ENCODE measurements around the gene SMYD2. TPM values are rescaled to one million over a fixed set of nuclear protein-coding genes. Genes with fewer than 3 reads are reported as not detected.

SMYD2 gene
- total and polyA plus RNA-seq, 10 of the 15 experiments (the other 5 are each of a cell fraction or from before 2014, with no cell fraction given) = 8.3 to 55.7 (median 26.4) TPM

DNA sequence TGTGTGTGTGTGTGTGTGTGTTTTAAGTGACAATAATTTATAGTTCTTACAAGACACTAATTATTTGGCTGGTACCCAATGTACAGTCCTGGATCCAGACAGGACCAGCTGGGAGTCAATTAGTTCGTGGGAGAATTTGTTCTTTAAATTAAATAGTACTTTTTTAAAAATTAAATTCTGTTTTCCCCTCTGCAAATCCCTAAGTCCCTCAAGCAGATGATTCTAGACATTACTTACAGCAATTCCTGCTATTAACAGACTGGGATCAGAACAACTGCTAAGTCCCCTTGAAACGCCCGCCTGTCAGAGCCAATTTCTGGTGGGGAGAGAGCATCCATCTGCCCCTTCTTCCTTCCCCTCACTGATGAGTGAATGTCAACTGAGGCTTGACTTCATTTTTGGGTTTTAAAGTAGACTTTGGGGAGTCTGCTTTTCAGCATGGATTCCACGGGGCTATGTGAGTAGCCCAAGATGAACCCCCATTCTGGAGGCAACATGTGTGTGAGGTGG, 83.9 kb downstream of the SMYD2 start:
- RAD21 ChIA-PET (ENCODE audit: unreplicated experiment) = no interaction called here
- CTCF ChIA-PET = no interaction called here
- Histone ChIP-seq H3K27me3 (replicated peaks in 1 of 2; ENCODE audit: control insufficient read depth in 2 of 2, insufficient read depth in 2 of 2, low read length in 1 of 2) (no peaks in the 10 kb centered on the region; a peak in 1 of 4 replicates), H3K36me3 (ENCODE audit: control insufficient read depth in 2 of 2, insufficient read depth in 2 of 2, low read length in 1 of 2) (no peaks in the 10 kb centered on the region), H3K9ac (ENCODE audit: control insufficient read depth, insufficient read depth, low read length) (no peak overlapping the region), H3K79me2 (ENCODE audit: control insufficient read depth, insufficient read depth, low read length) (no peaks in the 10 kb centered on the region), H3K9me3 (replicated peaks; ENCODE audit: control insufficient read depth, insufficient read depth, low read length) (no peaks in the 10 kb centered on the region; the same call in 2 of the 3 replicates), H3K4me1 (ENCODE audit: control insufficient read depth, insufficient read depth, low read length) (no peaks in the 10 kb centered on the region), H3K4me3 (no peak overlapping the region), H3K27ac (ENCODE audit: control insufficient read depth, insufficient read depth) (no peak overlapping the region), H2AFZ (ENCODE audit: control insufficient read depth, low read depth, low read length) (no peak overlapping the region), H3K4me2 (ENCODE audit: control insufficient read depth, insufficient read depth) (no peak overlapping the region), H4K20me1 (ENCODE audit: control insufficient read depth, insufficient read depth) (no peaks in the 10 kb centered on the region)
- FAIRE-seq = no peak
- SMC1A ChIA-PET (ENCODE audit: uncharacterized antibody, unreplicated experiment) = no interaction called here
- no peak for DNase-seq (ENCODE audit: low read depth, low spot score)
- ATAC-seq = no peak
- POLR2A ChIA-PET = no interaction called here
- intact Hi-C loops (cut with micrococcal nuclease; ENCODE audit: unreplicated experiment) (no loop called here), in situ Hi-C loops (cut with MboI) (no loop called here)
- TF ChIP-seq, protein P1, sequence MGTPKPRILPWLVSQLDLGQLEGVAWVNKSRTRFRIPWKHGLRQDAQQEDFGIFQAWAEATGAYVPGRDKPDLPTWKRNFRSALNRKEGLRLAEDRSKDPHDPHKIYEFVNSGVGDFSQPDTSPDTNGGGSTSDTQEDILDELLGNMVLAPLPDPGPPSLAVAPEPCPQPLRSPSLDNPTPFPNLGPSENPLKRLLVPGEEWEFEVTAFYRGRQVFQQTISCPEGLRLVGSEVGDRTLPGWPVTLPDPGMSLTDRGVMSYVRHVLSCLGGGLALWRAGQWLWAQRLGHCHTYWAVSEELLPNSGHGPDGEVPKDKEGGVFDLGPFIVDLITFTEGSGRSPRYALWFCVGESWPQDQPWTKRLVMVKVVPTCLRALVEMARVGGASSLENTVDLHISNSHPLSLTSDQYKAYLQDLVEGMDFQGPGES (IDR thresholded peaks at IDR 0.05) = no peak
- 0% methylated on average over 4 of the region's 4 CpGs for WGBS (ENCODE audit: insufficient coverage, insufficient replicate concordance, low lambda C conversion rate, missing lambda C conversion rate)
- BruUV-seq (replicated peaks) = no TSS peak

DNA sequence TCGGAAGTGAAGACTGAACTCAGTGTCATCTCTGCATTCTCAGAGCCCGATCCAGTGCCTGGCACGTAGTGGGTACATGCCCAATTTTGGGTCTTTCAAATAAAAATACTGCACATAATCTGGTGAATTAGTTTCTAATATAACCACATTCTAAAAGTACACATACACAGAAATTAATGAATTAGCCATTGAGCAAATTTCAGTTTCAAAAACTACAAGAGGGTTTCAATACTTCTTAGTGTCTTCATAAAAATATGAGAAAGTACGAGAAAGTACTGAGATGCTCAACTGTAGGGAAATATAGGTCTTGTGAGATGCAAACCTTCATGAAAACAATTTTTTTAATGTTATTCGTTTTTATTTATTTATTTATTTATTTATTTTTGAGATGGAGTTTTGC, 86.9 kb downstream of the SMYD2 start:
- Histone ChIP-seq H3K27ac (ENCODE audit: control insufficient read depth, insufficient read depth) (no peak overlapping the region), H3K79me2 (ENCODE audit: control insufficient read depth, insufficient read depth, low read length) (no peaks in the 10 kb centered on the region), H3K4me3 (no peak overlapping the region), H3K4me2 (ENCODE audit: control insufficient read depth, insufficient read depth) (no peak overlapping the region), H2AFZ (ENCODE audit: control insufficient read depth, low read depth, low read length) (no peak overlapping the region), H3K4me1 (ENCODE audit: control insufficient read depth, insufficient read depth, low read length) (no peaks in the 10 kb centered on the region), H4K20me1 (ENCODE audit: control insufficient read depth, insufficient read depth) (no peaks in the 10 kb centered on the region), H3K9ac (ENCODE audit: control insufficient read depth, insufficient read depth, low read length) (no peak overlapping the region), H3K9me3 (replicated peaks; ENCODE audit: control insufficient read depth, insufficient read depth, low read length) (no peaks in the 10 kb centered on the region), H3K36me3 (ENCODE audit: control insufficient read depth in 2 of 2, insufficient read depth in 2 of 2, low read length in 1 of 2) (no peaks in the 10 kb centered on the region), H3K27me3 (replicated peaks in 1 of 2; ENCODE audit: control insufficient read depth in 2 of 2, insufficient read depth in 2 of 2, low read length in 1 of 2) (no peaks in the 10 kb centered on the region; a peak in 1 of 4 replicates)
- ATAC-seq = no peak
- CTCF ChIA-PET = interaction anchor here (1.9 kb wide), 1 partner anchor 35 kb away, joined by 10 read pairs; no protein-coding TSS in a partner anchor
- FAIRE-seq = no peak
- no peak for DNase-seq (ENCODE audit: low read depth, low spot score)
- in situ Hi-C loops (cut with MboI) (no loop called here), intact Hi-C loops (cut with micrococcal nuclease; ENCODE audit: unreplicated experiment) (no loop called here)
- no TSS peak for BruUV-seq (replicated peaks)
- RAD21 ChIA-PET (ENCODE audit: unreplicated experiment) = no interaction called here
- TF ChIP-seq IRF4 (IDR thresholded peaks at IDR 0.05; ENCODE audit: low read depth, low read length) = no peak
- 39% methylated on average over 5 of the region's 5 CpGs for WGBS (ENCODE audit: insufficient coverage, insufficient replicate concordance, low lambda C conversion rate, missing lambda C conversion rate)
- POLR2A ChIA-PET = interaction anchor here (0.6 kb wide), 1 partner anchor 84 kb away, joined by 3 read pairs; no protein-coding TSS in a partner anchor
- SMC1A ChIA-PET (ENCODE audit: uncharacterized antibody, unreplicated experiment) = interaction anchor here (0.9 to 1.0 kb wide), 2 partner anchors 18 to 1190 kb away, joined by 3 to 4 read pairs; no protein-coding TSS in a partner anchor

All from GM12878 (cell line).